NCI-H748 (cell line): ENCODE data around the gene PLK5.
A peak's percentile ranks its signal among the peaks of the same experiment; 100 is the strongest.

Experiments used
- DNase-seq: peaks from one replicate; lab custom pipeline; 2025; ENCODE audit not compliant: unreplicated experiment; lab: John Stamatoyannopoulos, UW

Gene PLK5

GRCh38 chr19:1554968-1555367, 31.1 kb downstream of the PLK5 start:
- DNase-seq = no peak

- no peak for DNase-seq
Measured at GRCh38 chr19:1555487-1556389, 31.9 kb downstream of the PLK5 start.

GRCh38 chr19:1556390-1557070, 32.7 kb downstream of the PLK5 start:
- no peak for DNase-seq

- no peak for DNase-seq
Measured at GRCh38 chr19:1558552-1558951, 34.7 kb downstream of the PLK5 start.

- DNase-seq = no peak
Measured at GRCh38 chr19:1560286-1560882, 36.5 kb downstream of the PLK5 start.

- DNase-seq = no peak
Measured at GRCh38 chr19:1561236-1561842, 37.5 kb downstream of the PLK5 start.

GRCh38 chr19:1563251-1563650, 39.4 kb downstream of the PLK5 start:
- no peak for DNase-seq

- peak; percentile 77 for DNase-seq
Measured at GRCh38 chr19:1566392-1567115, 42.7 kb downstream of the PLK5 start.

- DNase-seq = peak; percentile 25
Measured at GRCh38 chr19:1567116-1567847, 43.4 kb downstream of the PLK5 start.

- DNase-seq = no peak
Measured at GRCh38 chr19:1567848-1568227, 44.0 kb downstream of the PLK5 start.

GRCh38 chr19:1568320-1569019, 44.6 kb downstream of the PLK5 start, which contains the start of gene MEX3D:
MEX3D (minus strand) TSS chr19:1568325; CDS start chr19:1568058, 267 bp downstream.
- peak; percentile 73 for DNase-seq

- no peak for DNase-seq
Measured at GRCh38 chr19:1569997-1570396, 46.1 kb downstream of the PLK5 start.

GRCh38 chr19:1570836-1571235, 47.0 kb downstream of the PLK5 start:
- no peak for DNase-seq

- no peak for DNase-seq
Measured at GRCh38 chr19:1571358-1571757, 47.5 kb downstream of the PLK5 start.

- no peak for DNase-seq
Measured at GRCh38 chr19:1572795-1573194, 48.9 kb downstream of the PLK5 start.

- DNase-seq = no peak
Measured at GRCh38 chr19:1574354-1575136, 50.7 kb downstream of the PLK5 start.

GRCh38 chr19:1575323-1576241, 51.7 kb downstream of the PLK5 start:
- no peak for DNase-seq
